SK-N-SH (cell line): ENCODE results near the gene CLEC3A.
A peak's percentile ranks its signal among the peaks of the same experiment; 100 is the strongest.

Experiments
- EP300 ChIP-seq, 2 experiments: IDR thresholded peaks; 2 replicates each; pipeline versions ENCODE4 v1.4.0 to v1.6.1; 2012; ENCODE audit warnings: borderline replicate concordance in 1 of 2, low read depth in 1 of 2, low read length in 1 of 2
- EZH2phosphoT487 ChIP-seq: fragments of 200-600 bp; sonication (generic); IDR thresholded peaks from 2 replicates; pipeline ENCODE4 v1.6.1; 2017; ENCODE audit warnings: low read depth, mixed run types, mild to moderate bottlenecking, antibody characterized with exemption, moderate library complexity, borderline replicate concordance
- FOXJ3 ChIP-seq: sonication (generic); formaldehyde crosslinking; IDR thresholded peaks from 2 replicates; pipeline ENCODE4 v1.5.1; 2020; ENCODE audit warnings: mild to moderate bottlenecking, missing genetic modification reagents
- SMC3 ChIP-seq: IDR thresholded peaks from 2 replicates; pipeline ENCODE4 v1.6.1; 2012; ENCODE audit warnings: low read depth, low read length, improper control_type of control experiment
- TAF1 ChIP-seq: IDR thresholded peaks from 2 replicates; pipeline ENCODE4 v1.6.1; 2012; ENCODE audit warnings: low read depth, mild to moderate bottlenecking, low read length, moderate library complexity, borderline replicate concordance
- TCF12 ChIP-seq: IDR thresholded peaks from 2 replicates; pipeline ENCODE4 v1.4.0; 2012
- TF ChIP-seq, protein P1 (sequence below): fragments of 200-600 bp; sonication (generic); IDR thresholded peaks from 2 replicates; pipeline ENCODE4 v1.6.1; 2017; ENCODE audit warnings: antibody characterized with exemption, mild to moderate bottlenecking, moderate library complexity
- TF ChIP-seq, protein P2 (sequence below): IDR thresholded peaks from 2 replicates; pipeline ENCODE4 v1.6.1; 2012; ENCODE audit warnings: mild to moderate bottlenecking, low read depth, low read length, moderate library complexity
- TF ChIP-seq, protein P3 (sequence below): fragments of 150-350 bp; IDR thresholded peaks from 2 replicates; pipeline ENCODE4 v1.6.1; 2017; ENCODE audit warnings: antibody characterized with exemption, low read length, low read depth, borderline replicate concordance

DNA sequence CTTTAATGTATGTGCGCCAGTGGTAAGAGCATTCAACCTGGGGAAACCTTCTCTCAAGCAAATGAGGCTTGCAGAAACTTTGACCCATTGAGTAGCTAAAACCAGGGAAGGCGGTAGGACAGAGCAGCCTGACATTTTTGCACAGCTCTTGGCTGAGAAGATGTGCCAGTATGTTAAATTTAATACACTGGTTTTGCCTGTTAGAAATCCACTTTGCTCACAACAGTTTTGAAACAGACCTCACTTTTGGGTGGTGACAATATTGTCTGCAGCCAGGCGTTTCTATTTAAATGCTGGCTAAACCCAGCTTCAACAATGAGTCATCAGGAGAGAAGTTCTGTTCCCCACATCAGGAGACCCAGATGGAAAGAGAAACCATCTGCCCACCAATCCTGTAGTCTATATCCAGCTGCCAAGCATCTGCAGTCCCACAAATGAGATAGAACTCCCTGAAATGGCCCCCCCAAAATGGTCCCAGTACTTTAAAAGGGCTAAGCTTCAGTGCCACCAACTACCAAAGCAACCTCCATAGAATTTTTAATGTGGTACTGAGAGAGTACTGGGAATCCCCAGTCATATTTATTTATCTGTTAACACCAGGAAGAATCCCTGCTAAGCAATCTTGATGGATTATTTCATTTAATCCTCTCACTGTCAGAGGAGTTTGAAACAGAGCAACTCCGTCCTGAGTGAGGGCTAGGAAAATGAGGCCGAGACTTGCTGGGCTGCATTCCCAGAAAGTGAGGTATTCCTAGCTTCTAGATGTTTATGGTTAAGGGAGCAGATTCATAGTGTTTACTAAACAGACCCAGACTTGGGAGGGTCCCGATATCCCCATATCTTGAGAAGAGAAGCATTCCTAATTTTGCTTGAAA is 29.0 kb upstream of the CLEC3A start:
- TF ChIP-seq SMC3, result no peak
- TF ChIP-seq, protein P1, sequence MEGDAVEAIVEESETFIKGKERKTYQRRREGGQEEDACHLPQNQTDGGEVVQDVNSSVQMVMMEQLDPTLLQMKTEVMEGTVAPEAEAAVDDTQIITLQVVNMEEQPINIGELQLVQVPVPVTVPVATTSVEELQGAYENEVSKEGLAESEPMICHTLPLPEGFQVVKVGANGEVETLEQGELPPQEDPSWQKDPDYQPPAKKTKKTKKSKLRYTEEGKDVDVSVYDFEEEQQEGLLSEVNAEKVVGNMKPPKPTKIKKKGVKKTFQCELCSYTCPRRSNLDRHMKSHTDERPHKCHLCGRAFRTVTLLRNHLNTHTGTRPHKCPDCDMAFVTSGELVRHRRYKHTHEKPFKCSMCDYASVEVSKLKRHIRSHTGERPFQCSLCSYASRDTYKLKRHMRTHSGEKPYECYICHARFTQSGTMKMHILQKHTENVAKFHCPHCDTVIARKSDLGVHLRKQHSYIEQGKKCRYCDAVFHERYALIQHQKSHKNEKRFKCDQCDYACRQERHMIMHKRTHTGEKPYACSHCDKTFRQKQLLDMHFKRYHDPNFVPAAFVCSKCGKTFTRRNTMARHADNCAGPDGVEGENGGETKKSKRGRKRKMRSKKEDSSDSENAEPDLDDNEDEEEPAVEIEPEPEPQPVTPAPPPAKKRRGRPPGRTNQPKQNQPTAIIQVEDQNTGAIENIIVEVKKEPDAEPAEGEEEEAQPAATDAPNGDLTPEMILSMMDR, result no peak
- TF ChIP-seq, protein P2, sequence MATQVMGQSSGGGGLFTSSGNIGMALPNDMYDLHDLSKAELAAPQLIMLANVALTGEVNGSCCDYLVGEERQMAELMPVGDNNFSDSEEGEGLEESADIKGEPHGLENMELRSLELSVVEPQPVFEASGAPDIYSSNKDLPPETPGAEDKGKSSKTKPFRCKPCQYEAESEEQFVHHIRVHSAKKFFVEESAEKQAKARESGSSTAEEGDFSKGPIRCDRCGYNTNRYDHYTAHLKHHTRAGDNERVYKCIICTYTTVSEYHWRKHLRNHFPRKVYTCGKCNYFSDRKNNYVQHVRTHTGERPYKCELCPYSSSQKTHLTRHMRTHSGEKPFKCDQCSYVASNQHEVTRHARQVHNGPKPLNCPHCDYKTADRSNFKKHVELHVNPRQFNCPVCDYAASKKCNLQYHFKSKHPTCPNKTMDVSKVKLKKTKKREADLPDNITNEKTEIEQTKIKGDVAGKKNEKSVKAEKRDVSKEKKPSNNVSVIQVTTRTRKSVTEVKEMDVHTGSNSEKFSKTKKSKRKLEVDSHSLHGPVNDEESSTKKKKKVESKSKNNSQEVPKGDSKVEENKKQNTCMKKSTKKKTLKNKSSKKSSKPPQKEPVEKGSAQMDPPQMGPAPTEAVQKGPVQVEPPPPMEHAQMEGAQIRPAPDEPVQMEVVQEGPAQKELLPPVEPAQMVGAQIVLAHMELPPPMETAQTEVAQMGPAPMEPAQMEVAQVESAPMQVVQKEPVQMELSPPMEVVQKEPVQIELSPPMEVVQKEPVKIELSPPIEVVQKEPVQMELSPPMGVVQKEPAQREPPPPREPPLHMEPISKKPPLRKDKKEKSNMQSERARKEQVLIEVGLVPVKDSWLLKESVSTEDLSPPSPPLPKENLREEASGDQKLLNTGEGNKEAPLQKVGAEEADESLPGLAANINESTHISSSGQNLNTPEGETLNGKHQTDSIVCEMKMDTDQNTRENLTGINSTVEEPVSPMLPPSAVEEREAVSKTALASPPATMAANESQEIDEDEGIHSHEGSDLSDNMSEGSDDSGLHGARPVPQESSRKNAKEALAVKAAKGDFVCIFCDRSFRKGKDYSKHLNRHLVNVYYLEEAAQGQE, result no peak
- TF ChIP-seq TAF1, result no peak
- peak; percentile 45 for TF ChIP-seq TCF12
- no peak for TF ChIP-seq FOXJ3
- TF ChIP-seq, protein P3, sequence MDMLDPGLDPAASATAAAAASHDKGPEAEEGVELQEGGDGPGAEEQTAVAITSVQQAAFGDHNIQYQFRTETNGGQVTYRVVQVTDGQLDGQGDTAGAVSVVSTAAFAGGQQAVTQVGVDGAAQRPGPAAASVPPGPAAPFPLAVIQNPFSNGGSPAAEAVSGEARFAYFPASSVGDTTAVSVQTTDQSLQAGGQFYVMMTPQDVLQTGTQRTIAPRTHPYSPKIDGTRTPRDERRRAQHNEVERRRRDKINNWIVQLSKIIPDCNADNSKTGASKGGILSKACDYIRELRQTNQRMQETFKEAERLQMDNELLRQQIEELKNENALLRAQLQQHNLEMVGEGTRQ, result no peak
- no peak for TF ChIP-seq EZH2phosphoT487
- TF ChIP-seq EP300 (IDR thresholded peaks at IDR 0.05; ENCODE audit: borderline replicate concordance in 1 of 2, low read depth in 1 of 2, low read length in 1 of 2), result no peak
